Subcutaneous abdominal adipose tissue (tissue), 5 donors: ENCODE measurements around the gene PRKCZ.

Experiments used
- H3K27ac ChIP-seq: one replicate; pipeline ENCODE4 v1.7.0; 2013; ENCODE audit warnings: low read depth, mild to moderate bottlenecking, inconsistent platforms, low read length, moderate library complexity
- H3K27me3 ChIP-seq, 5 donors: one replicate each; pipeline ENCODE4 v1.7.0; 2013; ENCODE audit warnings: low read length in 5 of 5, inconsistent platforms in 1 of 5; ENCODE audit not compliant: control insufficient read depth in 5 of 5, insufficient read depth in 4 of 5
- H3K36me3 ChIP-seq, 5 donors: one replicate each; pipeline ENCODE4 v1.7.0; 2013; ENCODE audit warnings: low read length in 5 of 5; ENCODE audit not compliant: control insufficient read depth in 5 of 5, insufficient read depth in 5 of 5
- H3K4me1 ChIP-seq, 5 donors: one replicate each; pipeline ENCODE4 v1.7.0; 2013; ENCODE audit warnings: low read length in 5 of 5, mild to moderate bottlenecking in 3 of 5, moderate library complexity in 1 of 5; ENCODE audit not compliant: control insufficient read depth in 5 of 5, insufficient read depth in 5 of 5
- H3K4me3 ChIP-seq, 5 donors: one replicate each; pipeline ENCODE4 v1.7.0; 2013; ENCODE audit warnings: low read length in 5 of 5, low read depth in 1 of 5
- H3K9ac ChIP-seq, 5 donors: one replicate each; pipeline ENCODE4 v1.7.0; 2013; ENCODE audit warnings: low read length in 5 of 5, mild to moderate bottlenecking in 4 of 5, moderate library complexity in 3 of 5
- H3K9me3 ChIP-seq, 5 donors: one replicate each; pipeline ENCODE4 v1.7.0; 2013; ENCODE audit warnings: low read length in 5 of 5; ENCODE audit not compliant: control insufficient read depth in 5 of 5
- donor health status: healthy.
- donor health status: healthy.
- donor health status: healthy.
- donor health status: healthy.
- donor health status: healthy.

Gene PRKCZ

GRCh38 chr1:2052054-2052679, 2.0 kb downstream of the PRKCZ start:
- Histone ChIP-seq H3K27me3 (peaks cover 34 to 47% (median 41%) of the 10 kb centered on the region in 5 donors), H3K9ac (no peak overlapping the region), H3K4me1 (peaks cover 0 to 11% (median 6%) of the 10 kb centered on the region in 5 donors), H3K27ac (no peak overlapping the region), H3K4me3 (no peak overlapping the region), H3K9me3 (no peaks in the 10 kb centered on the region), H3K36me3 (no peaks in the 10 kb centered on the region)

DNA sequence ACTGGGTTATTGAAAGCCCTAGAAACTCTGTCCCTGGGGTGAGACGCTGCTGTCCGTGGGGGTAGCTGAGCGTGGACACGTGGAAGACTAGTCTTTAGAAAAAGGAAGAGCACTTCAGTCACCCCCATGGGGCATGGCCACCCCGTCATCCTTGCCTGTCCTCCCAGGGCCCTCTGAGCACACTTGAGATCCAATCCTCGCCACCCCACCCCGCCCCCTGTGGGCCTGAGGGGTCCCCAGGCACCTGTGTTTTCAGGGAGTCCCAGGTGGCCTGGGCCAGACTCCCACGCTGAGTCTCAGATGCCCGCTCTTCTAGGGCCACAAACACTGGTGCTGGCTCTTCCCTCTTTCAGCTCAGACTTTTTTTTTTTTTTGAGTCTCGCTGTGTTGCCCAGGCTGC, 2.5 kb downstream of the PRKCZ start:
- H3K27ac ChIP-seq: no peak overlapping the region
- no peaks in the 10 kb centered on the region for H3K36me3 ChIP-seq
- H3K9ac ChIP-seq: no peak overlapping the region
- H3K27me3 ChIP-seq: peaks cover 28 to 42% (median 38%) of the 10 kb centered on the region in 5 donors
- H3K4me1 ChIP-seq: peaks cover 0 to 11% (median 6%) of the 10 kb centered on the region in 5 donors
- no peak overlapping the region for H3K4me3 ChIP-seq
- H3K9me3 ChIP-seq: no peaks in the 10 kb centered on the region

- Histone ChIP-seq H3K4me1 (peaks cover 0 to 11% (median 6%) of the 10 kb centered on the region in 5 donors), H3K36me3 (no peaks in the 10 kb centered on the region), H3K9ac (no peak overlapping the region), H3K27ac (no peak overlapping the region), H3K9me3 (no peaks in the 10 kb centered on the region), H3K4me3 (no peak overlapping the region), H3K27me3 (peaks cover 23 to 37% (median 33%) of the 10 kb centered on the region in 5 donors)
Measured at GRCh38 chr1:2053217-2053616, 3.0 kb downstream of the PRKCZ start.

DNA sequence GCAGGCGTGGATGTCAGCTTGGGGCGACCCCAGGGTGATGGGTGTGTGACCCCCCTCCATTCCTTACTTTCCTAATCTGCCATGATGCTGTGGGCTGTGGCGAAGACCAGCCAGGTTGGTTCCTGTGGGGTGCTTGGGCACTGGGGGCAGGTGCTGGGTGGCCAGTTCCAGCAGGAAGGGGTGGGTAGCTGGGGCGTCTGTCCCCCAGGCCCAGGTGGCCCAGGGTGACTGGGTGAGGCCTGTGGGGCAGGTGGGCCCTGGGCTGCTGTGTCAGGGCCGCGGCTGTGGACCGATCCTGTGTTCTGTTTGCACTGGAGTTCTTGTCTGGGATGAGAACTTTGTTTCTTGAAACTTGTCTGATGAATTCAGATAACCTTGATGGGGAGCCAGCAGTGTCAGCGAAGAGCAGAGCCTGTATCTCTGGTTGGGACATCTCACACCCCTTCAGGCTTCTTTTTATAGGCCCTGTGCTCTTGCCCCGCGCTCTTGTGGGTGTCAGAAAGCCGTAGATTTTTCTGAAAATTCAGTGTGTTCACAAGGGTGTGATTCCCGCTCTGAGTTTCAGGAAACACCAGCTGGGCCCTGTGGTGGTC, 3.7 kb downstream of the PRKCZ start:
- no peak overlapping the region for H3K27ac ChIP-seq
- H3K4me3 ChIP-seq: no peak overlapping the region
- no peaks in the 10 kb centered on the region for H3K36me3 ChIP-seq
- no peaks in the 10 kb centered on the region for H3K9me3 ChIP-seq
- peaks cover 18 to 33% (median 28%) of the 10 kb centered on the region in 5 donors for H3K27me3 ChIP-seq
- no peak overlapping the region for H3K9ac ChIP-seq
- H3K4me1 ChIP-seq: peaks cover 0 to 11% (median 6%) of the 10 kb centered on the region in 5 donors

GRCh38 chr1:2054560-2054959, 4.3 kb downstream of the PRKCZ start:
- H3K27me3 ChIP-seq: peaks cover 13 to 29% (median 21%) of the 10 kb centered on the region in 5 donors
- no peak overlapping the region for H3K4me3 ChIP-seq
- H3K9me3 ChIP-seq: no peaks in the 10 kb centered on the region
- H3K4me1 ChIP-seq: peaks cover 0 to 5% (median 4%) of the 10 kb centered on the region in 5 donors
- no peak overlapping the region for H3K9ac ChIP-seq
- no peak overlapping the region for H3K27ac ChIP-seq
- H3K36me3 ChIP-seq: no peaks in the 10 kb centered on the region

GRCh38 chr1:2055911-2056575, 5.8 kb downstream of the PRKCZ start:
- Histone ChIP-seq H3K9me3 (no peaks in the 10 kb centered on the region), H3K4me3 (no peak overlapping the region), H3K27ac (no peak overlapping the region), H3K9ac (no peak overlapping the region), H3K27me3 (peaks cover 9 to 26% (median 15%) of the 10 kb centered on the region in 5 donors), H3K36me3 (no peaks in the 10 kb centered on the region), H3K4me1 (no peaks in the 10 kb centered on the region)

DNA sequence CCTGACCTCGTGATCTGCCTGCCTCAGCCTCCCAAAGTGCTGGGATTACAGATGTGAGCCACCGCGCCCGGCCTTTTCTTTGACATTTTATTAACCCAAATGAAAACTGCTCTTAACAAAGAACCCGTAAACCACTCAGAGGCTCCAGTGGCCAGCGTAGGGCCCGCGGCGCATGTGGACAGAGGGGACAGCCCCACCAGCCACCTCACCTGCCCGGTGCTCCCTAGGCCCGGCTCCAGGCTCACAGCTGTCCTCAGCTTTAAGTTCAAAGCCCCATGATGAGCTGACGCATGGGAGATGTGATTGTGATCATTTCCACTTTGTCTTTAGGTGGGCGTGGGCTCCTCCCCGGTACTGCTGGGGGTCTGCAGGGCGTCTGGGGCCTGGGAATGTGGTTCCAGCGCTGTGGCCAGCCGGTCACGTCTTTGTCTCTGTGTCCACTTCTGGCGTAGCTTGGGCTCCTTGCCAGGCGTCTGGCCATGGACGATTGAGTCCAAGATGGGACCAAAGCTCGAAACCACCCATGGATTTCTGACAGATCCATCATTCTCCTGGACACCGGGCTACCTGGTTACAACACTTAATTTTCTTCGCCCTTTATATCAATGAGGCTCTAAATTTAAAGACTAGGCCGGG, 6.9 kb downstream of the PRKCZ start:
- H3K9ac ChIP-seq: no peak overlapping the region
- peaks cover under 1 to 25% (median 7%) of the 10 kb centered on the region in 5 donors for H3K27me3 ChIP-seq
- H3K9me3 ChIP-seq: no peaks in the 10 kb centered on the region
- no peaks in the 10 kb centered on the region for H3K4me1 ChIP-seq
- H3K36me3 ChIP-seq: no peaks in the 10 kb centered on the region
- H3K4me3 ChIP-seq: no peak overlapping the region
- no peak overlapping the region for H3K27ac ChIP-seq

DNA sequence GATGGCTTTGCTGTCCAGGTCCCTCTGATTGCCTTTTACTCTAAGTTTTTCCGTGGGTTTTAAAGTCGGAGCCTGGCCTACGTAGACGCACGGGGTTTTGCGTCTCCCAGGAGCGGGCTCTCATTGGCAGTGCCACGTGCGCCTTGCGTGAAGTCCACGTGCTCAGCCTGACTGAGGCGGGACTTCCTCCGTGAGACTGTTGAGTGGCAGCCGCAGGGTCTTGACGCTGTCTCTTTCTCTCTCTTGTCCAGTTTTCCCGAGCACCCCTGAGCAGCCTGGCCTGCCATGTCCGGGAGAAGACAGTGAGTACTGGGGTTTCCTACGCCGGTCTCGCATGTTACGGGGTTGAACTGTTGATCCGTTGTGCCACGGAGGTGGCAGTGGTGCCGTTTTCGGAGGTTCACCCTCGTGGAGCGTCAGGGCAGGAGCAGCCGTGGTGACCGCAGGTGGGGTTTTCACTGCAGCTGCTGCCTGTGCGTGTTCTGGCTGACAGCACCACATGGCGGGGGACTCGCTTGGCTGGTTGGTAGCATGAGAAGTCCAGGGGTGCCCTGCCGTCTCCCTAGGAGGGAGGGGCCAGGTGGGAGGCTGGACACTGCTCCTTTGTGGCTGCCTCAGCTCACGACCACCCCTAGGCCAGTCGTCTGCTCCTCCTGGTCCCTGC, 9.2 kb downstream of the PRKCZ start:
- Histone ChIP-seq H3K9ac (no peak overlapping the region), H3K27me3 (peaks cover 0 to 19% (median 3%) of the 10 kb centered on the region in 5 donors), H3K4me3 (no peak overlapping the region), H3K9me3 (peaks cover under 1 to 2% (median 1%) of the 10 kb centered on the region in 5 donors), H3K27ac (no peak overlapping the region), H3K36me3 (no peaks in the 10 kb centered on the region), H3K4me1 (no peaks in the 10 kb centered on the region)

DNA sequence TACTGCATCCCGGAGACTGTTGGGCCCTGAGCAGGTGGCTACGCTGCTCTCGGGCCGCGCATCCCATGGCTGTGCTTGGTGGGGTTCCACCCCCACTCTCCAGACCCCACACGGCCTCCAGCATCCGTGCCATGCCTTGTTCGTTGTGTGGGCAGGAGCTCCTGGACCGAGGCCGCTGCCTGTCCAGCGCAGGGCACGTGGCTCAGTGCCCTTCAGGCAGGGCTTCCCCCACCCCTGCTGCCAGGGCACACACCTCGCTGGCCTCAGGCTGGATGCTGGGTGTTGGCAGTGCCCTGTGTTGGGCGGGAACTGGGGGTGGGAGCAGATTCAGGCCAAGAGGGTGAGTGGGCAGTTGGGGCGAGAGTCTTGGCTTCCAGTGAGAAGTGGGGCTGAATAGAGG, 9.9 kb downstream of the PRKCZ start:
- Histone ChIP-seq H3K4me1 (no peaks in the 10 kb centered on the region), H3K27ac (no peak overlapping the region), H3K4me3 (no peak overlapping the region), H3K36me3 (no peaks in the 10 kb centered on the region), H3K9me3 (peaks cover 4 to 9% (median 8%) of the 10 kb centered on the region in 5 donors), H3K27me3 (peaks cover 0 to 19% (median 3%) of the 10 kb centered on the region in 5 donors), H3K9ac (no peak overlapping the region)
